Right ventricle myocardium superior (tissue), 1 donor: ENCODE measurements around the gene COL16A1. TPM values are rescaled to one million over a fixed set of nuclear protein-coding genes. Genes with fewer than 3 reads are reported as not detected.
"Not testable (repeated sequence)": the region's sequence is repeated elsewhere in the genome, so short reads cannot be mapped to it uniquely, and the experiment has no call there.

ENCODE experiments used
- ATAC-seq: fragments of 200-7000 bp; cut with Tn5 transposase; one replicate; pipeline ENCODE4 v1.9.1; 2020; ENCODE audit warnings: mild to moderate bottlenecking; ENCODE audit not compliant: poor library complexity
- DNase-seq: peaks from one replicate; pipeline ENCODE4 v3.0.0-alpha.2; 2020
- intact Hi-C: fragments of 100-400 bp; cut with DNase I; formaldehyde crosslinking; loops from one replicate; pipeline ENCODE4 v1.11.2; 2022
- total RNA-seq: library from RNA; stranded (reverse); fragmentation: NEBNext Ultra II Directional; extraction: Animal tissue kit (Norgen Biotek cat#: 25700); gene quantifications from one replicate; pipeline ENCODE4 v1.2.1, GENCODE V29; 2021
- donor health status: DM: no; HTN: yes; CAD: no; lungs with severe emphysema.

Gene COL16A1
- total RNA-seq, 1 donor from 2014 or later, result 10.9 TPM

DNA sequence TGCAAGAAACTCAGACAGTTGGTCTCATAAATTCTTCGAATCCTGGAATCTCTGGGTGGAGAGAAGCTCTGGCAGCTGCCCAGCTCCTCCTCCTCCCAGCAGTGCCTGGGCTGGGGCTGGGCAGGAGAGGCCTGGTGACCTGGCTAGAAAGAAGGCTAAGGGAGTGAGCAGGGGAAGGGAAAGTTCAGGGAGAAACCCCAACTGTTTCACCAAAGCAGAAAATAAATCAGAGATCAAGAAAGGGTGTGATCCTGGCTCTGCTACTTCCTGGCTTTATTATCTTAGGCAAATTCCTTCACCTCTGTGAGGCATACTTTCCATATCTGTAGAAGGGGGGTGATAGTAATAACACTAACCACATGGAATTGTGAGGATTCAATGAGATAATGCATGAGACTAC lies 8.8 kb upstream of the COL16A1 start:
- ATAC-seq, result no peak
- peak; percentile 69 for DNase-seq
- intact Hi-C loops, result loop anchor here (5.0 to 10.0 kb wide), 2 partner anchors 35 to 52 kb away; partner anchors contain the start of gene ADGRB2

DNA sequence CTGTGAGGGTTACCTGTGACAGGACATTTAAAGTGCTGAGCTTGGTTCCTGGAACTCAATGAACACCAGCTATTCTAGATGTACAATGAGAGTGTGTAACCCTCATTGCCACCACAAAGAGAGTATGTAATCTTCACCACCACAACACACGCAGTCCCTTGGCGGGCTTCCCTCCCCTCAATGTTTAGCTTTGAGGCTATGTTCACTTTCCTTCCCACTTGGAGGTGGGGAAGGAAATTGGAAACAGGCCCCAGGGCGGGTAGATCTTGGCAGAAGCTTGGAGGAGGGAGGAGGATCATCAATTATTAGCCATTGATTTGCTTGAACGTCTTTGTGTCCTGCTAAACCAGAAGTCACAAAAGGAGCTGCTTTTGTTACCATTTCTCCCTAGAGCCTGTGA lies 8.3 kb upstream of the COL16A1 start:
- intact Hi-C loops, result loop anchor here (5.0 to 10.0 kb wide), 2 partner anchors 35 to 53 kb away; partner anchors contain the start of gene ADGRB2
- ATAC-seq (no peak), DNase-seq (no peak)

DNA sequence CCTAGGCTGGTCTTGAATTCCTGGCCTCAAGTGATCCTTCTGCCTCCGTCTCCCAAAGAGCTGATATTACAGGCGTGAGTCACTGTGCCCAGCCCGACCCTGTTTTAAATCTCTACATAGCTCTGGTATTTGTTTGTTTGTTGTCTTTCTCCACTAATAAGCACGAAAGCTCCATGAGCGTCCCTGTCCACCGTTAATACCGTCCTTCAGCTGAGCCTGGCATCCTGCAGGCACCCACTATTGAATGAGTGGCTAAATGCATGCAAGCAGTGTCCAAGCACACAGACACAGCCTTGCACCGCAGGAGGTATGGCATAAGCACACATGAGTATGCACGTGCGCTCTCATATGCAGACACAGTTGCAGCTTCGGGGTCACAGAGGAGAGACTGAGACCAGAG lies 4.5 kb upstream of the COL16A1 start:
- ATAC-seq (no peak), DNase-seq (no peak)
- intact Hi-C loops, result no loop called here

DNA sequence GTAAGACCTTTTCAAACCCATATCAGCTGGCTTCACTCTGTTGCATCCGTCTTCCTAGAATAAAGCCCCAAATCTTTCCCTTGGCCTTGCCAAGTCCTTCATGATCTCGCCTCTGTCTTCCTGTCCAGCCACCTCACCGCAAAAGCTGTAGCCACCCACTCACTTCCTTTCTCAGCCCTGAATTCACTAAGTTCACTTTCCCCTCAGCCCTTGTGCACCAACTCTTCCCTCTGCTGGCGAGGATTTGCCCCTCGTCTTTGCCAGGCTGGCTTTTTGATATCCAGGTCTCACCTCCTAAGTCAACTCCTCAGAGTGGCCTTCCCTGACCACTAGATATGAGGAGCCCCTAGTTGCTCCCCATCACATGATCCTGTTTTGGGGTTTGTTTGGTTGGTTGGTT lies 3.9 kb upstream of the COL16A1 start:
- intact Hi-C loops, result no loop called here
- ATAC-seq (no peak), DNase-seq (no peak)

- ATAC-seq, DNase-seq, intact Hi-C loops: not testable (repeated sequence)
Measured at GRCh38 chr1:31707059-31707600, 3.3 kb upstream of the COL16A1 start.

GRCh38 chr1:31706384-31707058 lies 2.7 kb upstream of the COL16A1 start:
- no peak for DNase-seq
- ATAC-seq, result no peak
- intact Hi-C loops, result no loop called here

DNA sequence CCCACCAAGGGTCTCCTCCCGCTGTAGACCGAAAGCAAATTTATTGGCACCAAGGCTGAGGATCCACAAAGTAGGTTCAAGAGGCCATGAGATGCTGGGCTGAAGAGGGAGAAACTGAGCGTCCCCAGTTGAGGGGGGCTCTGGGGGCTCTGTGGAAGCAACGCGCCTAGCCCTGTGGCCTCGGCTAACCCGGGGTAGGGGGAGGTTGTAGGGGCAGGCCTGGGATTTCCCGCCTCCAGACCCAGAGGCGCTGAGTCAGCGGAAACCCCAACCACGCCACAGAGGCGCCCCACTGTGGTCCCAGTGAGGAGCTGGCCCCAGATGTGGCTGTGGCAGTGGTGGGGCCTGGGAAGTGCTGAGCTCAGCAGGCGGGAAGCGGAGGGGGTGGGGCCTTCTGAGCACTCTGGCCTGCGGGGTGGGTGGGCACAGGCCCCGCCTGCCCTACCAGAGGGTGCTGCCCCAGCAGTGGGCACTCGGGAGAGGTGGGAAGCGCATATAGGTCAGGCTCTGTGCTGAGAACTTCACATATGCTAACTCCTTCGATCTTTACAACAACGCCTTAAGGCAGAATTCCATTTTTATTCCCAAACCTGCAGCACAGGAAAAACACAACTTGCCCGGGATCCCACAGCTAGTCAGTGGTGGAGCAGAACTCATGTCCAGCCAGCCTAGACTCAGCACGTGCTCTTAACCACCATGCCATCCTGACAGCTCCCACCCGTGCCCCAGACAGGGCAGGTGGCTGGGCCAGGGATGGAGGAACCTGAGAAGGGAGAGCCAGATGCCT lies 1.5 kb upstream of the COL16A1 start:
- DNase-seq (peak; percentile 72), ATAC-seq (peak; percentile 21)
- intact Hi-C loops, result no loop called here

GRCh38 chr1:31704271-31705079 lies 658 bp upstream of the COL16A1 start:
- ATAC-seq (peak; percentile 9), DNase-seq (no peak)
- intact Hi-C loops, result no loop called here

DNA sequence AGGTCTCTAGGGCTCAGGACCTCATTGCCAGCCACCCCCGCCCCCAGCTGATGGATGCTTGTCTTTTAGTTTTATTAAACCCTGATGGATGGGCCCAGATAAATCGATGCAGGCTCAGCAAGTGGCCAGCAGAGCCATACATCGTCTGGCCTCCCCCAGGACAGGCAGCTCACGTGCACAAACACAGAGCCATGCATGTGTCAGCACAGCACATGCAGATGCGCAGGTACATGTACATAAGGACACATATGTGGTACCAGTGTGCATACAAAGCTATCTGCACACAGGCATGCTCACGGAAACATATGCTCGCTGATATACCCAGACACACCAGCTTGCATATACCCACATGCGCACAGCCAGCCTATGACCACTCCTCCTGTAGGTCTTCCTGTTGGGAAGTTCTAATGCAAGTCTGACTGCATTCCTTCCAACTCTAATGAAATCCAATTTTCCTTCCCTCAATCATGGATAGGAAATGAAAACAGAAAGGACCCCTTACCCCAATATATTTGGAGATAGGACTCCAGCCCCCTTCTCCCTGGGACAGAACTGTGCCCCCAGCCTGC lies 897 bp downstream of the COL16A1 start:
- intact Hi-C loops, result no loop called here
- no peak for DNase-seq
- no peak for ATAC-seq

DNA sequence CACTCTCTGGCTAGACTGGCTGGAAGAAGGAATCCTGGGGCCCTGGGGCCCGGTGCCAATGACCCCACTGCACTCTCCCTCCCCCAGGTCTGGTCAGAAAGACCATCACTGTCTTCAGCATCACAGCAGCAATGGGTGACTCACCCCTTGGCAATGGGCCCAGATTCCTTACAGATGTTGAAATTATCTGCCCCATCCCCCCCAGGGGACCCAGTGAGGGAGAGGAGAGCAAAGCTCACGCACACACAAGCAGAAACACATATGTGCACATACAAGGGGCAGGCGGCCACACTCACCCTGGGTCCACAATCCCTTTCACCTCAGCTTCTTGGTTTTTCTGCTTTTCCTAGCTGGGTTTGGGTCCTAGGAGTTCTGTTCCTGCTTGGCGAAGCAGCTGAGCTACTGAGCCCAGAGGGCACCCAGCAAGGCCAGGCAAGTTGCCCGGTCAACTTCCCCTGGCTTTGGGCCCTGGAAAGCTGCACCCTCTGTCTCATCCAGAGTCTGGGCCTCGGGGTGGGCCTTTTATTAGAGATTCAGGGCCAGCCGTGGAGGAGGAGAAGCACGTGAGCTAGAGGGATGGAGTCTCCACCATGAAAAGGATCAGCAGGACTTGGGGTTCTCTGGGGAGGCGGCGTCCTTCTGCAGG lies 2.6 kb downstream of the COL16A1 start:
- ATAC-seq (peak; percentile 71), DNase-seq (peak; percentile 91)
- intact Hi-C loops, result no loop called here

DNA sequence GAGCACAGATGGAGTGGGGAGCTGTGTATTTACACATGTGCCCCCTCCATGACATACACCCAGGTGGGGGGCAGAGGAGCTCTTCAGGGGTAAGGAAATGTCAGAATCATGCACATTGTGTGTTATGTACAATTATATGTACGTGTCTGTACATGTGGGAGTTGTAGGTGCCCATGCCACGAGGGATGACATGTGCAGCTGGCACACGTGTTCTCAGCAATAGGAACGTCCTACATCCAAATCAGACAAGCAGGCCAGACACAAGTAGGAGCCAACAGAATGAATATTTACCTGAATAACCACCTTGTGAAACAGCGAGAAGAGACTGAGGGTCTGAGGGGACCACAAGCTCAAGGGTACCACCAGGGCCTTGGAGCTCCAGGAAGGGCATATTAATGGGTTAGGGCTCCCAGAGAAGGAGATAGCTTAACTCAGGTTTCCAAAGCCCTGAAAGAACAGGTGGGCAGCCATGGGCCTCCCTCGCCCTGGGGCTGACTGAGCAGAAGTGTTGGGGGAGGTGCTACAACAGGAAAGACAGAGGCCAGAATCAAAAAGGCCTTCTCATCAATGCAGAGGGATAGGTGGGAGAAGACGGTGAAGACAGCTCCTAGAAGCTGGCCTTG lies 3.2 kb downstream of the COL16A1 start:
- DNase-seq, result no peak
- no peak for ATAC-seq
- intact Hi-C loops, result no loop called here

DNA sequence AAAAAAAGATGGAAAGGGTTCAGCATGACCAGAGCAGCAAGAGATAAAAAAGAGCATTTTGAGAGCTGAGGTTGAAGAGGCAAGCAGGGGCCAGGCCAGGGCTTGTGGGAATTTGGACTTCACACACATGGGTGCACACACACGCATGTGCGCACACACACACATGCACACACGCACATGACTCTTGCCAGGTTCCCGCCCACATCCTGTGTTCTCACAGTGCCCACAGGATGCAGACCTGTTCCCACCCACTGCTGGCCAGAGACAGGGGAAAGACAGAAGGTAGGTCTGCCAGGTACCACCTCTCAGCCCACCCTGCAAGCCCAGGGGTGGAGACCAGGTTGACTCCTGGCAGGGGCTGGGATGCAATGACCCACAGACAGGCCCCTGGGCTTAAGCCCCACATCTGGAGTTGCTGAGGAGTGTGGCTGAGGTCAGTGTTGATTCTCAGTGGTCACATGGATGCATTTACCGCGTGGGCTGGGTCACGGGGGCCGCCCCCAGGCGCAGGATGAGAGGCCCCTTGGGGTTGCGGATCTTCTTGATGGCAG lies 4.4 kb downstream of the COL16A1 start:
- ATAC-seq (no peak), DNase-seq (no peak)
- intact Hi-C loops, result no loop called here

- intact Hi-C loops, result no loop called here
- DNase-seq, result no peak
- no peak for ATAC-seq
Measured at GRCh38 chr1:31697369-31697984, 6.3 kb downstream of the COL16A1 start.

DNA sequence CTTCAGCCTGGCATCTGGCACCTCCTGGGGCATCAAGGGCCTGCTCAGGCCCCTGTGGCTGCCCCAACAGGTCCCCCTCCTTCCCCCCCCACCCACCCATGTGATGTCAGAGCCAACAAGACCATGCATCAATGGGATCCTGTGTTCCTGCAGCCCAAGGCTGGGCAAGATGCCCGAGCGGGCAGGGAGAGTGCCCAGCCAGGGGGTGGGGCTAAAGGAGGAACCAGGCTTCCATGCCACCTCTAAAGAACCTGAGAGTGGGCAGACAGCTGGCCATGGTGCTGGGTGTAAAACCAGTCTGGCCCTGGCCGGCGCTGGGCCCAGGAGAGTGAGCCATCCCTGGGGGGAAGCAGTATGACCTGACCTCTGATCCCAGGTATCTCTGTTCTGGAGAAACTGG lies 7.6 kb downstream of the COL16A1 start:
- intact Hi-C loops, result no loop called here
- ATAC-seq (no peak), DNase-seq (no peak)

DNA sequence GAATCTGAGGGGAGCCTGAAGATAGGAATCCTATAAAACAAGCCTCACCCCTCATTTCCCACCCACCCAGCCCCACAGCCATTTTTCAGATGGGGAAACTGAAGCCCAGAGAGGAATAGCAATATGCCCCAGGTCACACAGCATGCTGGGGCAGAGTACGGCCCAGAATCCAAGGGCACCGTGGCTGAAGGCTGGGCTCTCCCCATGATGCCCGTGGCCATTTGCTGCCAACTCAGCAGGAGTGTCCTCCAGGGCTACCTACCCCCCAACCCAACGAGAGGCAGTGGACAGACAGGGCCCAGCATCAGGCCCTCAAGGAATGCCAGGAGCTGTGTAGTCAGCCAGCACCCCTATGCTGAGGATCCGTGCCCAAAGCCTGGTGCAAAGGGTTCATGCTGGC lies 8.5 kb downstream of the COL16A1 start:
- DNase-seq (no peak), ATAC-seq (no peak)
- intact Hi-C loops, result no loop called here

GRCh38 chr1:31694964-31695313 lies 8.9 kb downstream of the COL16A1 start:
- DNase-seq, result no peak
- intact Hi-C loops, result no loop called here
- ATAC-seq, result no peak
